Endothelial cell of umbilical vein (primary cell): ENCODE results near the gene EFNA5. TPM values are rescaled to one million over a fixed set of nuclear protein-coding genes. Genes with fewer than 3 reads are reported as not detected.

Experiments
- BruUV-seq: library from RNA; stranded (reverse); fragments of 400-500 nt; replicated peaks from 2 replicates; lab custom pipeline; 2021; lab: Mats Ljungman, UMichigan
- CTCF ChIA-PET: fragments of 300-600, 350-600 bp; sonication (Branson Sonifier 250); formaldehyde crosslinking; loops from one replicate; lab custom pipeline; 2021; ENCODE audit warnings: antibody characterized with exemption, inconsistent platforms; lab: Charles Lee
- POLR2A ChIA-PET: fragments of 300-600, 350-600 bp; sonication (Branson Sonifier 250); formaldehyde crosslinking; loops from one replicate; lab custom pipeline; 2021; ENCODE audit warnings: antibody characterized with exemption, inconsistent platforms; lab: Charles Lee
- DNase-seq: peaks from one replicate; pipeline ENCODE4 v3.0.0-alpha.2; 2011; ENCODE audit warnings: low read depth, low spot score
- FAIRE-seq: peaks from 2 replicates; lab custom pipeline; 2011; peaks lifted over from hg19 to GRCh38; lab: Jason Lieb, UNC
- H2AFZ ChIP-seq: 2 replicates; pipeline ENCODE4 v1.6.0; 2012; ENCODE audit warnings: low read depth, low read length, control low read depth, inconsistent platforms
- H3K27ac ChIP-seq: 2 replicates; pipeline ENCODE4 v1.5.1; 2011; ENCODE audit warnings: low read depth, mild to moderate bottlenecking, control low read depth, low read length, moderate library complexity; ENCODE audit not compliant: insufficient read depth
- H3K27me3 ChIP-seq, 2 experiments: 2 replicates each; pipeline versions ENCODE4 v1.6.0 to v1.6.1; 2011; ENCODE audit warnings: low read length in 2 of 2, mixed read lengths in 1 of 2; ENCODE audit not compliant: control insufficient read depth in 2 of 2, insufficient read depth in 2 of 2
- H3K36me3 ChIP-seq, 2 experiments: 2 replicates in 1 of 2; 3 replicates in 1 of 2; pipeline ENCODE4 v1.5.1; 2011; ENCODE audit warnings: low read length in 2 of 2, mild to moderate bottlenecking in 1 of 2, moderate library complexity in 1 of 2; ENCODE audit not compliant: control insufficient read depth in 2 of 2, insufficient read depth in 2 of 2; ENCODE audit errors: extremely low read depth in 1 of 2
- H3K4me1 ChIP-seq: 3 replicates; pipeline ENCODE4 v1.5.1; 2011; ENCODE audit warnings: mild to moderate bottlenecking, low read length; ENCODE audit not compliant: control insufficient read depth, insufficient read depth; ENCODE audit errors: extremely low read depth
- H3K4me2 ChIP-seq: 2 replicates; pipeline ENCODE4 v1.6.1; 2011; ENCODE audit warnings: low read length, control low read depth, mixed read lengths; ENCODE audit not compliant: insufficient read depth
- H3K4me3 ChIP-seq, 3 experiments: fragments of 200-600 bp in 1 of 3; sonication (generic), shearing (Covaris generic) in 1 of 3; replicated peaks in 1 of 3; 2 replicates each; pipeline ENCODE4 v1.5.1; 2011 to 2016; ENCODE audit warnings: control low read depth in 3 of 3, low read length in 3 of 3, mild to moderate bottlenecking in 2 of 3, inconsistent platforms in 1 of 3, low read depth in 1 of 3, moderate library complexity in 1 of 3; ENCODE audit not compliant: insufficient read depth in 1 of 3
- H3K79me2 ChIP-seq: 2 replicates; pipeline ENCODE4 v1.6.0; 2012; ENCODE audit warnings: low read length, inconsistent platforms; ENCODE audit not compliant: control insufficient read depth, insufficient read depth
- H3K9ac ChIP-seq: replicated peaks from 2 replicates; pipeline ENCODE3; 2011; ENCODE audit warnings: low read length, control low read depth; ENCODE audit not compliant: insufficient read depth; ENCODE audit errors: extremely low read depth
- H3K9me1 ChIP-seq: replicated peaks from 3 replicates; pipeline ENCODE4 v1.6.0; 2011; ENCODE audit warnings: mild to moderate bottlenecking, low read length; ENCODE audit not compliant: control insufficient read depth, insufficient read depth; ENCODE audit errors: extremely low read depth
- H3K9me3 ChIP-seq: replicated peaks from 2 replicates; pipeline ENCODE4 v1.5.1; 2012; ENCODE audit warnings: low read length, inconsistent platforms; ENCODE audit not compliant: control insufficient read depth, insufficient read depth
- H4K20me1 ChIP-seq: replicated peaks from 2 replicates; pipeline ENCODE3; 2011; ENCODE audit warnings: mild to moderate bottlenecking, low read length; ENCODE audit not compliant: control insufficient read depth, insufficient read depth; ENCODE audit errors: extremely low read depth
- CTCF ChIP-seq, 2 donors: IDR thresholded peaks; 1 replicate in 1 of 2; 2 replicates in 1 of 2; pipeline ENCODE4 v1.5.1; 2011; ENCODE audit warnings: low read length in 2 of 2, mild to moderate bottlenecking in 2 of 2, moderate library complexity in 2 of 2, control low read depth in 1 of 2, inconsistent platforms in 1 of 2, low read depth in 1 of 2; ENCODE audit not compliant: insufficient read depth in 1 of 2; ENCODE audit errors: extremely low read depth in 1 of 2
- EZH2 ChIP-seq: IDR thresholded peaks from 2 replicates; pipeline ENCODE4 v1.6.1; 2012; ENCODE audit warnings: borderline replicate concordance, low read depth, mild to moderate bottlenecking, moderate library complexity, low read length, inconsistent platforms; ENCODE audit not compliant: severe bottlenecking
- FOS ChIP-seq: IDR thresholded peaks from 2 replicates; pipeline ENCODE4 v1.6.1; 2011; ENCODE audit warnings: mild to moderate bottlenecking, low read length, moderate library complexity, borderline replicate concordance; ENCODE audit not compliant: insufficient read depth
- GATA2 ChIP-seq: IDR thresholded peaks from 2 replicates; pipeline ENCODE4 v1.7.0; 2011; ENCODE audit warnings: low read depth, mild to moderate bottlenecking, moderate library complexity, mixed read lengths, low read length; ENCODE audit not compliant: insufficient read length, insufficient read depth
- JUN ChIP-seq: IDR thresholded peaks from 2 replicates; pipeline ENCODE4 v1.6.1; 2011; ENCODE audit warnings: borderline replicate concordance, low read depth; ENCODE audit not compliant: insufficient read length, insufficient read depth
- MAX ChIP-seq: IDR thresholded peaks from 2 replicates; pipeline ENCODE4 v1.6.1; 2011; ENCODE audit not compliant: insufficient read depth, insufficient read length
- MYC ChIP-seq: IDR thresholded peaks from one replicate; pipeline ENCODE4 v1.6.1; 2011; ENCODE audit warnings: mild to moderate bottlenecking, low read depth, low read length
- POLR2A ChIP-seq: IDR thresholded peaks from 2 replicates; pipeline ENCODE4 v1.6.1; 2012; ENCODE audit warnings: low read depth, mild to moderate bottlenecking, control low read depth, low read length
- POLR2AphosphoS5 ChIP-seq: IDR thresholded peaks from 2 replicates; pipeline ENCODE4 v1.6.1; 2012; ENCODE audit warnings: low read depth, mild to moderate bottlenecking, control low read depth, low read length, moderate library complexity; ENCODE audit not compliant: insufficient read depth
- dilution Hi-C: fragments of 300-500 bp; cut with MboI; formaldehyde crosslinking; loops from one replicate; pipeline ENCODE4 v1.15.0; 2019; ENCODE audit warnings: low sequenced_read_pairs; ENCODE audit not compliant: extremely low pct_ligation_motif_present
- intact Hi-C: fragments of 100-400 bp; cut with micrococcal nuclease; formaldehyde crosslinking; loops from one replicate; pipeline ENCODE4 v1.10.0; 2022
- polyA plus RNA-seq, 4 experiments: library from polyadenylated mRNA; depleted of rRNA in 3 of 4; stranded (reverse) in 3 of 4; unstranded in 1 of 4; fragments of >200 nt; gene quantifications; 2 replicates each; pipeline versions ENCODE4 v1.2.1 to v1.2.3, GENCODE V29; 2011 to 2012; ENCODE audit warnings: missing spikeins in 1 of 4
- total RNA-seq: library from RNA; stranded (reverse); gene quantifications from 2 replicates; pipeline ENCODE4 v1.2.3, GENCODE V29; 2021

Gene EFNA5
- total and polyA plus RNA-seq, 2 donors (not counting 3 experiments of a cell fraction or from before 2014, with no cell fraction given), result 13.6 to 22.1 TPM

- Histone ChIP-seq H3K27me3 (no peaks in the 10 kb centered on the region), H3K9ac (no peak overlapping the region), H3K9me3 (no peaks in the 10 kb centered on the region), H2AFZ (no peak overlapping the region), H3K27ac (no peak overlapping the region), H4K20me1 (peaks cover 2% of the 10 kb centered on the region), H3K4me2 (no peak overlapping the region), H3K36me3 (no peaks in the 10 kb centered on the region), H3K4me3 (no peak overlapping the region), H3K9me1 (no peaks in the 10 kb centered on the region), H3K4me1 (no peaks in the 10 kb centered on the region), H3K79me2 (peaks cover 18% of the 10 kb centered on the region)
- intact Hi-C loops (no loop called here), dilution Hi-C loops (no loop called here)
- TF ChIP-seq GATA2, result no peak
- no peak for TF ChIP-seq FOS
- POLR2A ChIA-PET, result no interaction called here
- no peak for DNase-seq
- FAIRE-seq, result no peak
- BruUV-seq, result no TSS peak
- CTCF ChIA-PET, result interaction anchor here (0.7 to 0.9 kb wide), 2 partner anchors 13 to 406 kb away, joined by 3 read pairs; no protein-coding TSS in a partner anchor
These were observed 17.1 kb downstream of the EFNA5 start for GRCh38 chr5:107653685-107654084.

DNA sequence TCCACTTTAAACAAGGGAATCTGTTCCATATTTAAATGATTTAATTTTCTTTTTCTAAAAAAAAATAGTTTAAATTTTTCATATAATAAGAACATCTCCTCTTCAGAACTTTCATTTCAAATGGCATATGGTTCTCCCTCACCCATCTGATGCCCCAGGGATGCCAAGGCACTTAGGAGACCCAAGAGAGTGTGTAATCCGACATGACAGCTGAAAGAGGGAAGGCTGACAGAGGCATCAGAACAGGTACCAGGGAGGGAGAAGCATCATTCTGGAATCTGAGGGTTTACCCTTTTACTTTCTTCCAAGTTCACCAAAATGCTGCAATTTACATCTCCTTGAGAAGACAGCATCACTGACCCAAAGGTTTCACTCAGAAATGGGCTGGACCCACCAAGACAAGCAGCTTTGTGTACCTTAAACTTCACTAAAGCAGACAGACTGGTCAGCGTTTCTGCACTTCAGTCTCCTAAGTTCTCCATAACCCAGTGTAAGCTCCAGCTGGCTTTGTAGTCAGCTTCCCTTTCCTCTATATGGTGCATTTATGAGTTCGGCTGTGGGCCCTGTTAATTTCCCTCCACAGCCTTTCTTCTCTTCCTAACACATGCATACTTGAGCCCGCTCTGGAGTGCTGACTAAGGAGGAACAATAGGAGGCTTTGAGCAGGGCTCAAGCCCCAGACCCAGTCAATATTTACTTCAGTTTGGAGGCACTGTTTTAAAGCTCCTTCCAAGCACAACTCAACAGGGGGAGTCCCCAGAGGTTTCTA, 17.7 kb downstream of the EFNA5 start:
- H3K9ac ChIP-seq, result no peak overlapping the region
- no peaks in the 10 kb centered on the region for H3K4me1 ChIP-seq
- CTCF ChIA-PET, result interaction anchor here (0.7 to 0.9 kb wide), 2 partner anchors 13 to 405 kb away, joined by 3 read pairs; no protein-coding TSS in a partner anchor
- H3K9me1 ChIP-seq, result no peaks in the 10 kb centered on the region
- dilution Hi-C loops (no loop called here), intact Hi-C loops (no loop called here)
- no peak overlapping the region for H3K4me3 ChIP-seq
- no peak overlapping the region for H2AFZ ChIP-seq
- no peaks in the 10 kb centered on the region for H3K36me3 ChIP-seq
- DNase-seq, result no peak
- POLR2A ChIA-PET, result no interaction called here
- peaks cover 2% of the 10 kb centered on the region for H4K20me1 ChIP-seq
- H3K79me2 ChIP-seq, result peaks cover 17% of the 10 kb centered on the region
- H3K27me3 ChIP-seq, result no peaks in the 10 kb centered on the region
- H3K27ac ChIP-seq, result no peak overlapping the region
- no peaks in the 10 kb centered on the region for H3K9me3 ChIP-seq
- BruUV-seq, result no TSS peak
- no peak overlapping the region for H3K4me2 ChIP-seq
- FAIRE-seq, result no peak
- TF ChIP-seq MAX (no peak), POLR2A (no peak), MYC (no peak), POLR2AphosphoS5 (no peak), CTCF (IDR thresholded peaks at IDR 0.05; ENCODE audit: extremely low read depth in 1 of 2, insufficient read depth in 1 of 2, low read depth in 1 of 2, low read length in 2 of 2) (no peak), GATA2 (no peak), FOS (no peak), JUN (no peak), EZH2 (no peak)
